Adrenal gland (tissue), 12 donors: ENCODE data around the gene FAM156B. TPM values are rescaled to one million over a fixed set of nuclear protein-coding genes. Genes with fewer than 3 reads are reported as not detected.
"Not testable (repeated sequence)": the region's sequence is repeated elsewhere in the genome, so short reads cannot be mapped to it uniquely, and the experiment has no call there.

Experiments
- DNase-seq, 7 donors: peaks; one replicate each; pipeline ENCODE4 v3.0.0-alpha.2; 2019 to 2020
- H3K27ac ChIP-seq, 5 donors: fragments of 200-600 bp; sonication (generic) in 4 of 5; 1 replicate in 3 of 5; 2 replicates in 2 of 5; pipeline versions ENCODE4 v1.5.1 to v1.8.0; 2016 to 2020; ENCODE audit warnings: mild to moderate bottlenecking in 1 of 5
- H3K27me3 ChIP-seq: fragments of 200-600 bp; 2 replicates; pipeline ENCODE4 v1.8.0; 2021
- H3K36me3 ChIP-seq, 2 donors: fragments of 200-600 bp; replicated peaks in 1 of 2; 1 replicate in 1 of 2; 2 replicates in 1 of 2; pipeline versions ENCODE4 v1.5.1 to v1.8.0; 2018 to 2022
- H3K4me1 ChIP-seq, 2 donors: fragments of 200-600 bp; replicated peaks in 1 of 2; 1 replicate in 1 of 2; 2 replicates in 1 of 2; pipeline versions ENCODE4 v1.5.1 to v1.8.0; 2018 to 2021
- H3K4me3 ChIP-seq, 4 donors: fragments of 200-600 bp; sonication (generic) in 3 of 4; one replicate each; pipeline ENCODE4 v1.5.1; 2016 to 2018
- H3K9me3 ChIP-seq, 3 donors: fragments of 200-600 bp; sonication (generic) in 1 of 3; replicated peaks in 1 of 3; 1 replicate in 2 of 3; 2 replicates in 1 of 3; pipeline versions ENCODE4 v1.5.1 to v1.8.0; 2016 to 2021
- CTCF ChIP-seq, 6 experiments: fragments of 450-650 bp in 4 of 6; fragments of 200-600 bp in 2 of 6; sonication (generic) in 1 of 6; IDR thresholded peaks; 1 replicate in 5 of 6; 2 replicates in 1 of 6; pipeline versions ENCODE4 v1.5.1 to v1.8.0; 2016 to 2021; ENCODE audit warnings: antibody characterized with exemption in 6 of 6, mild to moderate bottlenecking in 2 of 6, moderate library complexity in 1 of 6
- POLR2A ChIP-seq, 2 donors: fragments of 450-650 bp; IDR thresholded peaks; one replicate each; pipeline ENCODE4 v1.6.1; 2017; ENCODE audit warnings: antibody characterized with exemption in 2 of 2, mild to moderate bottlenecking in 2 of 2, moderate library complexity in 1 of 2
- WGBS, 4 donors: extraction: QIAGEN DNeasy Blood & Tissue Kit in 2 of 4; methylation state at CpG; one replicate each; pipeline versions ENCODE4 v1.1.5 to v1.1.7; 2013 to 2017; 5-methylcytosine and 5-hydroxymethylcytosine counted together
- intact Hi-C, 2 donors: fragments of 100-400 bp; cut with DNase I; formaldehyde crosslinking; loops; one replicate each; pipeline versions ENCODE4 v1.14.1 to v1.15.0; 2022 to 2023
- polyA plus RNA-seq, 3 donors: library from polyadenylated mRNA; stranded (reverse); fragments of 200-250 nt in 2 of 3; fragments of 350-450 nt in 1 of 3; fragmentation: Illumina TruSeq in 1 of 3; extraction: RNeasy Lipid Tissue Mini Kit (QIAGEN cat#74804) in 1 of 3; gene quantifications; one replicate each; pipeline ENCODE4 v1.2.3, GENCODE V29; 2013 to 2014
- total RNA-seq, 9 donors: library from RNA; depleted of rRNA in 4 of 9; stranded (reverse); fragments of >200 nt in 4 of 9; fragments of 120-200 nt in 1 of 9; fragmentation: NEBNext Ultra II Directional in 1 of 9; extraction: Animal tissue kit (Norgen Biotek cat#: 25700) in 1 of 9; gene quantifications; one replicate each; pipeline versions ENCODE4 v1.1.0 to v1.2.4, GENCODE V29; 2013 to 2023
- donor health status: healthy with polysubstance abuse.
- donor health status: Bipolar disorder and iron deficiency.
- donor health status: DM: yes; HTN: yes; CAD: no.
- donor health status: DM: no; HTN: no; CAD: no.
- donor health status: DM: no; HTN: no; CAD: no.
- donor health status: DM: yes; HTN: yes; CAD: no.

The FAM156B gene
- total and polyA plus RNA-seq, 12 donors = 2.1 to 203 (median 27.9) TPM

- Histone ChIP-seq H3K4me3 (no peak within 1 kb of the TSS), H3K9me3 (no peaks in the 10 kb centered on the region), H3K4me1 (no peaks in the 10 kb centered on the region), H3K27ac (no peak within 1 kb of the TSS), H3K36me3 (no peaks in the 10 kb centered on the region), H3K27me3 (peaks cover 49% of the 10 kb centered on the region)
- TF ChIP-seq CTCF (IDR thresholded peaks at IDR 0.05) (no peak), POLR2A (IDR thresholded peaks at IDR 0.05) (no peak)
- no peak for DNase-seq
- WGBS, 4 donors = 78 to 89% (median 85%) methylated on average over 30 to 35 of the region's 35 CpGs
- intact Hi-C loops = no loop called here
Observed at GRCh38 chrX:52867610-52868348, 29.4 kb upstream of the FAM156B start, which contains the start of gene XAGE3. Gene XAGE3, minus strand, starts transcription at chrX:52868083. Its CDS starts 950 bp downstream, at chrX:52867133.

GRCh38 chrX:52870046-52870445 lies 27.1 kb upstream of the FAM156B start:
- intact Hi-C loops = no loop called here
- TF ChIP-seq POLR2A (IDR thresholded peaks at IDR 0.05) = no peak
- TF ChIP-seq CTCF (IDR thresholded peaks at IDR 0.05) = no peak
- H3K36me3 ChIP-seq = no peaks in the 10 kb centered on the region
- no peak for DNase-seq
- peaks cover 58% of the 10 kb centered on the region for H3K27me3 ChIP-seq
- no peak overlapping the region for H3K27ac ChIP-seq
- 45 to 60% (median 49%) methylated on average over 1 of the region's 1 CpG for WGBS, 4 donors
- H3K9me3 ChIP-seq = no peaks in the 10 kb centered on the region
- H3K4me1 ChIP-seq = no peaks in the 10 kb centered on the region
- no peak overlapping the region for H3K4me3 ChIP-seq

- H3K9me3 ChIP-seq, H3K27ac ChIP-seq, intact Hi-C loops, DNase-seq, H3K4me1 ChIP-seq, H3K4me3 ChIP-seq, H3K36me3 ChIP-seq: not testable (repeated sequence)
- peaks cover 61% of the 10 kb centered on the region for H3K27me3 ChIP-seq
Observed at GRCh38 chrX:52873825-52874224, 23.3 kb upstream of the FAM156B start.

GRCh38 chrX:52874661-52875060 lies 22.5 kb upstream of the FAM156B start:
- WGBS, 4 donors = 69 to 83% (median 71%) methylated on average over 5 of the region's 5 CpGs
- Histone ChIP-seq H3K27ac (no peak overlapping the region), H3K27me3 (peaks cover 55% of the 10 kb centered on the region), H3K9me3 (no peaks in the 10 kb centered on the region), H3K4me3 (no peak overlapping the region), H3K36me3 (no peaks in the 10 kb centered on the region), H3K4me1 (no peaks in the 10 kb centered on the region)
- intact Hi-C loops = no loop called here
- DNase-seq = no peak
- no peak for TF ChIP-seq CTCF (IDR thresholded peaks at IDR 0.05)
- TF ChIP-seq POLR2A (IDR thresholded peaks at IDR 0.05) = no peak

GRCh38 chrX:52875436-52875835 lies 21.7 kb upstream of the FAM156B start:
- intact Hi-C loops, H3K27ac ChIP-seq, H3K36me3 ChIP-seq, H3K4me3 ChIP-seq, DNase-seq, H3K9me3 ChIP-seq, H3K4me1 ChIP-seq: not testable (repeated sequence)
- WGBS, 4 donors = 79 to 87% (median 83%) methylated on average over 5 to 9 of the region's 10 CpGs
- peaks cover 47% of the 10 kb centered on the region for H3K27me3 ChIP-seq

GRCh38 chrX:52876386-52876785 lies 20.7 kb upstream of the FAM156B start:
- 46 to 68% (median 61%) methylated on average over 5 to 6 of the region's 6 CpGs for WGBS, 4 donors
- H3K36me3 ChIP-seq, H3K9me3 ChIP-seq, intact Hi-C loops, H3K27ac ChIP-seq, H3K4me1 ChIP-seq, H3K4me3 ChIP-seq, DNase-seq: not testable (repeated sequence)
- H3K27me3 ChIP-seq = peaks cover 45% of the 10 kb centered on the region

- H3K4me3 ChIP-seq, H3K27ac ChIP-seq, DNase-seq, H3K9me3 ChIP-seq, H3K27me3 ChIP-seq, H3K4me1 ChIP-seq, H3K36me3 ChIP-seq, intact Hi-C loops: not testable (repeated sequence)
- no CpG with 5 or more reads among the region's 10 CpGs for WGBS, 4 donors
Observed at GRCh38 chrX:52887459-52887858, 9.7 kb upstream of the FAM156B start.

GRCh38 chrX:52888090-52888489 lies 9.0 kb upstream of the FAM156B start:
- H3K4me3 ChIP-seq, H3K27me3 ChIP-seq, H3K27ac ChIP-seq, DNase-seq, H3K4me1 ChIP-seq, H3K9me3 ChIP-seq, H3K36me3 ChIP-seq, intact Hi-C loops: not testable (repeated sequence)
- WGBS, 4 donors = no CpG with 5 or more reads among the region's 9 CpGs
